Measurements from ENCODE around the gene ADRA1B.
"Not testable (repeated sequence)": the region's sequence is repeated elsewhere in the genome, so short reads cannot be mapped to it uniquely, and the experiment has no call there.

Gene ADRA1B

GRCh38 chr5:160008877-160009590 lies 92.8 kb downstream of the ADRA1B start, which contains the start of gene TTC1:
Gene TTC1, plus strand, starts transcription at chr5:160009139. Its CDS starts 1,390 bp downstream, at chr5:160010529.
- no peak for TF ChIP-seq CTCF (IDR thresholded peaks at IDR 0.05; ENCODE audit: low read depth, low read length, missing control alignments)
- H3K4me3 ChIP-seq (replicated peaks; ENCODE audit: low read depth, low read length) = peak within 1 kb of the TSS; percentile 100
- peak; percentile 100 for DNase-seq (ENCODE audit: extremely low read depth, low read depth)

GRCh38 chr5:160009591-160009989 lies 93.3 kb downstream of the ADRA1B start:
- DNase-seq (ENCODE audit: extremely low read depth, low read depth) = no peak
- peak overlapping the region; percentile 100 for H3K4me3 ChIP-seq (replicated peaks; ENCODE audit: low read depth, low read length)
- no peak for TF ChIP-seq CTCF (IDR thresholded peaks at IDR 0.05; ENCODE audit: low read depth, low read length, missing control alignments)

GRCh38 chr5:160011471-160011870 lies 95.2 kb downstream of the ADRA1B start:
- DNase-seq (ENCODE audit: extremely low read depth, low read depth) = no peak
- TF ChIP-seq CTCF (IDR thresholded peaks at IDR 0.05; ENCODE audit: low read depth, low read length, missing control alignments) = no peak
- H3K4me3 ChIP-seq (replicated peaks; ENCODE audit: low read depth, low read length) = no peak overlapping the region

GRCh38 chr5:160014197-160014596 lies 97.9 kb downstream of the ADRA1B start:
- not testable (repeated sequence) for H3K4me3 ChIP-seq (replicated peaks; ENCODE audit: low read depth, low read length); DNase-seq (ENCODE audit: extremely low read depth, low read depth)

- TF ChIP-seq CTCF (IDR thresholded peaks at IDR 0.05; ENCODE audit: low read depth, low read length, missing control alignments) = no peak
- DNase-seq (ENCODE audit: extremely low read depth, low read depth) = no peak
- no peak overlapping the region for H3K4me3 ChIP-seq (replicated peaks; ENCODE audit: low read depth, low read length)
Measured at GRCh38 chr5:160018945-160019625, 102.8 kb downstream of the ADRA1B start.

GRCh38 chr5:160020266-160020770 lies 104.0 kb downstream of the ADRA1B start:
- no peak for DNase-seq (ENCODE audit: extremely low read depth, low read depth)
- no peak for TF ChIP-seq CTCF (IDR thresholded peaks at IDR 0.05; ENCODE audit: low read depth, low read length, missing control alignments)

GRCh38 chr5:160020964-160021363 lies 104.7 kb downstream of the ADRA1B start:
- DNase-seq (ENCODE audit: extremely low read depth, low read depth) = peak; percentile 24
- H3K4me3 ChIP-seq (replicated peaks; ENCODE audit: low read depth, low read length) = no peak overlapping the region
- TF ChIP-seq CTCF (IDR thresholded peaks at IDR 0.05; ENCODE audit: low read depth, low read length, missing control alignments) = no peak

More at GRCh38 chr5:160020266-160020770, 104.0 kb downstream of the ADRA1B start:
- no peak overlapping the region for H3K4me3 ChIP-seq (replicated peaks; ENCODE audit: low read depth, low read length)

Measured in HFF-Myc (cell line).